CD14-positive monocyte (primary cell): ENCODE data around the gene HYAL1. TPM values are rescaled to one million over a fixed set of nuclear protein-coding genes. Genes with fewer than 3 reads are reported as not detected.
A peak's percentile ranks its signal among the peaks of the same experiment; 100 is the strongest.

Experiments used
- DNase-seq, 3 donors: peaks; one replicate each; pipeline ENCODE4 v3.0.0-alpha.2; 2011 to 2022
- H2AFZ ChIP-seq: 2 replicates; pipeline ENCODE4 v1.6.0; 2012; ENCODE audit warnings: mild to moderate bottlenecking, low read depth, low read length, inconsistent platforms; ENCODE audit not compliant: insufficient read depth, poor library complexity, severe bottlenecking
- H3K27ac ChIP-seq, 2 donors: 1 replicate in 1 of 2; 2 replicates in 1 of 2; pipeline ENCODE4 v1.5.1; 2012 to 2013; ENCODE audit warnings: low read length in 2 of 2, control low read depth in 1 of 2, inconsistent platforms in 1 of 2, low read depth in 1 of 2, mild to moderate bottlenecking in 1 of 2
- H3K27me3 ChIP-seq, 2 donors: one replicate each; pipeline versions ENCODE4 v1.6.0 to v1.6.1; 2011 to 2013; ENCODE audit warnings: low read length in 2 of 2; ENCODE audit not compliant: control insufficient read depth in 2 of 2, insufficient read depth in 2 of 2
- H3K36me3 ChIP-seq, 2 donors: replicated peaks in 1 of 2; 1 replicate in 1 of 2; 2 replicates in 1 of 2; pipeline versions ENCODE4 v1.5.1 to v1.6.1; 2012 to 2013; ENCODE audit warnings: low read length in 2 of 2, control low read depth in 1 of 2, inconsistent platforms in 1 of 2, mild to moderate bottlenecking in 1 of 2; ENCODE audit not compliant: insufficient read depth in 2 of 2, control insufficient read depth in 1 of 2
- H3K4me1 ChIP-seq, 2 donors: 1 replicate in 1 of 2; 2 replicates in 1 of 2; pipeline versions ENCODE4 v1.5.1 to v1.6.1; 2012 to 2013; ENCODE audit warnings: low read length in 2 of 2, control low read depth in 1 of 2, inconsistent platforms in 1 of 2, mild to moderate bottlenecking in 1 of 2, moderate library complexity in 1 of 2; ENCODE audit not compliant: insufficient read depth in 2 of 2, control insufficient read depth in 1 of 2
- H3K4me2 ChIP-seq: replicated peaks from 2 replicates; pipeline ENCODE3; 2012; ENCODE audit warnings: low read length, moderate library complexity, mild to moderate bottlenecking; ENCODE audit not compliant: poor library complexity, severe bottlenecking; ENCODE audit errors: extremely low read depth
- H3K4me3 ChIP-seq, 3 experiments: fragments of 200-600 bp in 1 of 3; sonication (generic) in 1 of 3; replicated peaks in 1 of 3; 1 replicate in 2 of 3; 2 replicates in 1 of 3; pipeline ENCODE4 v1.5.1; 2011 to 2013; ENCODE audit warnings: low read length in 3 of 3, mild to moderate bottlenecking in 3 of 3, control low read depth in 2 of 3, low read depth in 2 of 3, inconsistent platforms in 1 of 3, moderate library complexity in 1 of 3
- H3K79me2 ChIP-seq: 2 replicates; pipeline ENCODE4 v1.6.0; 2012; ENCODE audit warnings: mild to moderate bottlenecking, control low read depth, inconsistent platforms, low read length, moderate library complexity; ENCODE audit not compliant: insufficient read depth
- H3K9ac ChIP-seq: 2 replicates; pipeline ENCODE4 v1.6.0; 2017; ENCODE audit warnings: low read length, mild to moderate bottlenecking; ENCODE audit not compliant: insufficient read depth, poor library complexity, severe bottlenecking
- H3K9me3 ChIP-seq, 2 donors: replicated peaks in 1 of 2; 1 replicate in 1 of 2; 2 replicates in 1 of 2; pipeline versions ENCODE4 v1.5.1 to v1.6.1; 2012 to 2013; ENCODE audit warnings: low read length in 2 of 2, control low read depth in 1 of 2; ENCODE audit not compliant: control insufficient read depth in 1 of 2, insufficient read depth in 1 of 2
- H4K20me1 ChIP-seq: 2 replicates; pipeline ENCODE4 v1.6.0; 2012; ENCODE audit warnings: mild to moderate bottlenecking, low read length, control low read depth, moderate library complexity; ENCODE audit not compliant: insufficient read depth
- H3K27ac Mint-ChIP-seq, 7 donors: one replicate each; pipeline ENCODE4 v1.8.0; 2020; ENCODE audit warnings: mild to moderate bottlenecking in 7 of 7, mixed read lengths in 7 of 7, moderate library complexity in 6 of 7, inconsistent platforms in 2 of 7
- H3K27me3 Mint-ChIP-seq, 3 donors: one replicate each; pipeline ENCODE4 v1.8.0; 2021 to 2022; ENCODE audit warnings: low read depth in 3 of 3, mild to moderate bottlenecking in 3 of 3, mixed read lengths in 3 of 3, moderate library complexity in 3 of 3, inconsistent platforms in 1 of 3
- H3K36me3 Mint-ChIP-seq, 2 donors: one replicate each; pipeline ENCODE4 v1.8.0; 2020; ENCODE audit warnings: mixed read lengths in 2 of 2, inconsistent platforms in 1 of 2, mild to moderate bottlenecking in 1 of 2
- H3K4me1 Mint-ChIP-seq: one replicate; pipeline ENCODE4 v1.8.0; 2020; ENCODE audit warnings: mild to moderate bottlenecking, mixed read lengths
- H3K4me3 Mint-ChIP-seq, 2 donors: one replicate each; pipeline ENCODE4 v1.8.0; 2020; ENCODE audit warnings: mild to moderate bottlenecking in 2 of 2, mixed read lengths in 2 of 2, moderate library complexity in 1 of 2
- H3K9me3 Mint-ChIP-seq, 7 donors: one replicate each; pipeline ENCODE4 v1.8.0; 2020 to 2022; ENCODE audit warnings: mixed read lengths in 7 of 7, mild to moderate bottlenecking in 6 of 7, moderate library complexity in 6 of 7, inconsistent platforms in 2 of 7
- WGBS: methylation state at CpG from one replicate; pipeline ENCODE4 v1.1.5; 2013; ENCODE audit warnings: missing lambda C conversion rate; ENCODE audit not compliant: insufficient coverage; 5-methylcytosine and 5-hydroxymethylcytosine counted together
- intact Hi-C, 2 donors: fragments of 100-400 bp; cut with micrococcal nuclease; formaldehyde crosslinking; loops; one replicate each; pipeline versions ENCODE4 v1.15.0 to v1.15.1; 2023
- polyA plus RNA-seq, 3 donors: library from polyadenylated mRNA; depleted of rRNA in 1 of 3; unstranded in 2 of 3; stranded (reverse) in 1 of 3; fragments of 300-500 nt in 2 of 3; fragments of >200 nt in 1 of 3; fragmentation: Illumina TruSeq in 2 of 3; gene quantifications; 1 replicate in 2 of 3; 2 replicates in 1 of 3; pipeline ENCODE4 v1.2.3, GENCODE V29; 2012 to 2021
- TF ChIP-seq, protein P1 (sequence below): fragments of 200-600 bp; IDR thresholded peaks from one replicate; pipeline ENCODE4 v1.8.0; 2022; ENCODE audit warnings: antibody characterized with exemption, mild to moderate bottlenecking

HYAL1 gene
- polyA plus RNA-seq, 3 donors = 0.57 TPM; not detected in 2

DNA sequence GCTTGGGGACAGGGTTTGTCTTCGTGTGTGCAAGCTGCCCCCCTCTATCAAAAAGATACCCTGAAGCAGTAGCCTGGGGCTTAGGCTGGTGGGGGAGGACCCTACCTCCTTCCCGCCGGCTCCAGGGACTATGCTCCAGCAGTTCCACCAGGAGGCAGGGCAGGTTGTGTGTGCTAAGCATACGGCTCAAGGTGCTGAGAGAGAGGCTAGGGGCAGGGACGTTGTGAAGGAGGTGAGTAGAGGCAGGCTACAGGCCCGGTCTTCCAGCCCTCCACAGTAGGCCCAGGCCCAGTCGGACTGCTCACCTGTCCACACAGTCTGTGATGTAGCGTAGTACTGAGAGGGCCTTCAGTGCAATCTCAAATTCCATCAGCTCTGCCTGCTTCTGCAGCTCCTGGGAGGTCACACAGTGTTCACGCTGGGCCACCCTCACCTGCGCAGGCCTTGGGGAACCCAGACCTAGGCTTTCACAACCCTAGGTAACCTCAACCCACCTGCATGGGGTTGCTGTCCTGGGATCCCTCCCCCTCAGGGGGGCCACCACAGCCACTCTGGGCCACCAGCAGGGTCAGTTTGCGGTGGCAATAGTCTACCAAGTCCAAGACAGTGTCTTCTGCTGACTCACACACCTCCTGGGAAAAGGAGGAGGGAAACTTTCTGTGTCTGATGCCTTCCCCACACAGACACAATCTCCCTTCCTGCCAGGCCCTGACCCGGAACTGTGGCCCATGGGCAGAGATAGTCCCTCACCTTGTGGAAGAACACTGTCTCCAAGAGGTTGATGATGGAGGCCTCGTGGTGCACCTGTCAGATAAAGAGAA, 39.6 kb upstream of the HYAL1 start:
- Histone ChIP-seq H3K4me1 (peaks cover 63 to 88% of the 10 kb centered on the region in 2 donors), H3K27me3 (no peaks in the 10 kb centered on the region), H3K4me3 (no peak overlapping the region), H2AFZ (no peak overlapping the region), H4K20me1 (peaks cover 12% of the 10 kb centered on the region), H3K27ac (no peak overlapping the region), H3K9ac (no peak overlapping the region), H3K79me2 (peaks cover 46% of the 10 kb centered on the region), H3K36me3 (peaks cover 2 to 4% of the 10 kb centered on the region in 2 donors), H3K4me2 (no peak overlapping the region), H3K9me3 (no peaks in the 10 kb centered on the region)
- TF ChIP-seq, protein P1, sequence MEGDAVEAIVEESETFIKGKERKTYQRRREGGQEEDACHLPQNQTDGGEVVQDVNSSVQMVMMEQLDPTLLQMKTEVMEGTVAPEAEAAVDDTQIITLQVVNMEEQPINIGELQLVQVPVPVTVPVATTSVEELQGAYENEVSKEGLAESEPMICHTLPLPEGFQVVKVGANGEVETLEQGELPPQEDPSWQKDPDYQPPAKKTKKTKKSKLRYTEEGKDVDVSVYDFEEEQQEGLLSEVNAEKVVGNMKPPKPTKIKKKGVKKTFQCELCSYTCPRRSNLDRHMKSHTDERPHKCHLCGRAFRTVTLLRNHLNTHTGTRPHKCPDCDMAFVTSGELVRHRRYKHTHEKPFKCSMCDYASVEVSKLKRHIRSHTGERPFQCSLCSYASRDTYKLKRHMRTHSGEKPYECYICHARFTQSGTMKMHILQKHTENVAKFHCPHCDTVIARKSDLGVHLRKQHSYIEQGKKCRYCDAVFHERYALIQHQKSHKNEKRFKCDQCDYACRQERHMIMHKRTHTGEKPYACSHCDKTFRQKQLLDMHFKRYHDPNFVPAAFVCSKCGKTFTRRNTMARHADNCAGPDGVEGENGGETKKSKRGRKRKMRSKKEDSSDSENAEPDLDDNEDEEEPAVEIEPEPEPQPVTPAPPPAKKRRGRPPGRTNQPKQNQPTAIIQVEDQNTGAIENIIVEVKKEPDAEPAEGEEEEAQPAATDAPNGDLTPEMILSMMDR = no peak
- DNase-seq = no peak
- Mint-ChIP-seq H3K9me3 (no peaks in the 10 kb centered on the region), H3K4me1 (peaks cover 76% of the 10 kb centered on the region), H3K27ac (peak overlapping the region in 1 of 7 donors; percentile 30), H3K4me3 (no peak overlapping the region), H3K36me3 (peaks cover 9 to 14% of the 10 kb centered on the region in 2 donors), H3K27me3 (no peaks in the 10 kb centered on the region)
- intact Hi-C loops = no loop called here
- 87% methylated on average over 8 of the region's 13 CpGs for WGBS

DNA sequence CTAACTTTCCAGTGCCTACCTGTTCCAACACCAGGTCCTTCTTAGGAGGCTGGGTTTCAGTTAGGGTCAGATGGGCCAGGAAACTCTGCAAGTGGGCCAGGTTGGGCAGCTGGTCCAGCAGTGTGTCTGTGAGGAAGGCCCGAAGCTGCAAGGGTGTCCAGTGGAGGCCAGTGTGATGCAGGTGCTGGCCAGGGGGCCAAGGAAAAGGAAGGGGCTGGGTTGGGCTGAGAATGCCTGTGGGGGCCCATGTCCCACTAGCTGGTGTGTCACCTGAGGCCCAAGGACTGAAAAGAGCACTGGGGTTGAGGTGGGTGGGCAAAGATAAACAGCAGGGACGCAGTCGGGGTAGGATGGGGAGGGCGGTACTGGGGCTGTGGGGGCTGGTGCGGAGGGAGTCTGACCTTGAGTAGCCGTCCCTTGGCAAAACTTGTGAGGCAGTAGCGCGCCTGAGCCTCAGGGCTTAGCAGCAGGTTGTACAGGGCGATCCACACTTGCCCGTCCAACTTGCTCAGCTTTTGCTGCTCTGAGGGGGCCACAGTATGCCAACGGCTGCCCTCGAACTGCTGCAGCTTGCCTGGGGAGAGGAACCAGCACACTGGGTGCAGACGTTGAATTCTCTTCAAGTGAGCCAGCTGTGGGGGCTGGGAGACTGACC, 38.7 kb upstream of the HYAL1 start:
- peak overlapping the region in 2 of 3 experiments; percentile 83 to 94 for H3K4me3 ChIP-seq
- H3K4me2 ChIP-seq = peak overlapping the region; percentile 95
- peaks cover 58 to 91% of the 10 kb centered on the region in 2 donors for H3K4me1 ChIP-seq
- H2AFZ ChIP-seq = no peak overlapping the region
- peak overlapping the region; percentile 94 for H3K9ac ChIP-seq
- Mint-ChIP-seq H3K27me3 (no peaks in the 10 kb centered on the region), H3K4me3 (peak overlapping the region in 1 of 2 donors; percentile 88), H3K36me3 (peaks cover 5 to 7% of the 10 kb centered on the region in 2 donors), H3K27ac (peak overlapping the region in 2 of 7 donors; percentile 25 to 75), H3K4me1 (peaks cover 69% of the 10 kb centered on the region), H3K9me3 (no peaks in the 10 kb centered on the region)
- TF ChIP-seq, protein P1 = no peak
- WGBS = 73% methylated on average over 13 of the region's 13 CpGs
- peaks cover 7% of the 10 kb centered on the region for H4K20me1 ChIP-seq
- H3K27ac ChIP-seq = peak overlapping the region; percentile 91 to 98
- intact Hi-C loops = no loop called here
- DNase-seq = no peak
- peaks cover 55% of the 10 kb centered on the region for H3K79me2 ChIP-seq
- H3K9me3 ChIP-seq = no peaks in the 10 kb centered on the region
- no peaks in the 10 kb centered on the region for H3K36me3 ChIP-seq
- no peaks in the 10 kb centered on the region for H3K27me3 ChIP-seq
